HG02763 (cell line): Measurements from ENCODE around the gene HIPK3.
A peak's percentile ranks its signal among the peaks of the same experiment; 100 is the strongest.
"Not testable (repeated sequence)": the region's sequence is repeated elsewhere in the genome, so short reads cannot be mapped to it uniquely, and the experiment has no call there.

Experiments used
- ATAC-seq: cut with Tn5 transposase; IDR thresholded peaks from one replicate; pipeline ENCODE4 v1.9.1; 2021; ENCODE audit warnings: mild to moderate bottlenecking, moderate library complexity; ENCODE audit not compliant: unreplicated experiment

HIPK3 gene

GRCh38 chr11:33258631-33259205, 1.5 kb downstream of the HIPK3 start:
- ATAC-seq: peak; percentile 18

GRCh38 chr11:33259869-33260268, 2.7 kb downstream of the HIPK3 start:
- no peak for ATAC-seq

DNA sequence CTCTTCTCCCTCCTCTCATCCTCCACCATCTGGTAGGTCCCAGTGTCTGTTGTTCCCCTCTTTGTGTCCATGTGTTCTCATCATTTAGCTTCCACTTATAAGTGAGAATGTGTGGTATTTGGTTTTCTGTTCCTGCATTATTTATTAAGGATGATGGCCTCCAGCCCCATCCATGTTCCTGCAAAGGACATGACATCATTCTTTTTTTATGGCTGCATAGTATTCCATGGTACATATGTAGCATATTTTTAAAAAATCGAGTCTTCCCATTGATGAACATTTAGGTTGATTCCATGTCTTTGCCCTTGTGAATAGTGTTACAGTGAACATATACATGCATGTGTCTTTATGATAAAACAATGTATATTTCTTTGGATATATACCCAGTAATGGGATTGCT, 4.2 kb downstream of the HIPK3 start:
- not testable (repeated sequence) for ATAC-seq

GRCh38 chr11:33262011-33262645, 4.9 kb downstream of the HIPK3 start:
- ATAC-seq: no peak

DNA sequence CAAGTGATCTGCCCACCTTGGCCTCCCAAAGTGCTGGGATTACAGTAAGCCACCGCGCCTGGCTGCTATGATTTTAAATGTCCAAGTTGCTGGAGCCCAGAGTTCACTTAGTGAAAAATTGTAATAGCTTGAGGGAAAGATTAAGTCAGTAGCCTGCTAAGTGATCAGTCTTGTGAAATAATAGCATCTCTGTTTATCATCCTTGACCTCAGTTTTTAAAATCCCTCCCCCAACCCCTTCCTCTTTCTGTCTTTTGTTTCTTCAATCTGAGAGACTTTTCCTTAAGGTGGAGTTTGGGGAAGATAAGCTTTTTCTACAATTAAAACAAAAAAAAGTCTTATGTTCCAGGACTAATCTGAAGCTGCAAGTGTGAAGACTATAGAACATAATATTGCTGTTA, 6.4 kb downstream of the HIPK3 start:
- no peak for ATAC-seq

- no peak for ATAC-seq
Measured at GRCh38 chr11:33264926-33265325, 7.7 kb downstream of the HIPK3 start.

- no peak for ATAC-seq
Measured at GRCh38 chr11:33266393-33267215, 9.4 kb downstream of the HIPK3 start.

GRCh38 chr11:33268945-33269540, 11.9 kb downstream of the HIPK3 start:
- no peak for ATAC-seq

GRCh38 chr11:33269822-33270221, 12.6 kb downstream of the HIPK3 start:
- no peak for ATAC-seq

DNA sequence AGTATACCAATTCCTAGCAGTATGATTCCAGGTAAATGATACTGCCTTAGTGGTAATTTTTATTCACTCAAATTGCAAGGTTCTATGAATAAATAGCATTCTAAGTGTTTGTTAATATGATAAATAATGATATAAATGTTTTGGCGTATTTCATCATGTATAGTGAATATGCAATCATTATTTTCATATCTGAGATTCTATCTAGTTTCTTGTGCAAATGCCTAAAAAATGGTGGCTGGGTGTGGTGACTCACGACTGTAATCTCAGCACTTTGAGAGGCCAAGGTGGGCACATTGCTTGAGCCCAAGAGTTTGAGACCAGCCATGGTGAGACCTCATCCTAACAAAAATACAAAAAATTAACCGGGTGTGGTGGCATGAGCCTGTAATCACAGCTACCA, 13.9 kb downstream of the HIPK3 start:
- ATAC-seq: no peak

DNA sequence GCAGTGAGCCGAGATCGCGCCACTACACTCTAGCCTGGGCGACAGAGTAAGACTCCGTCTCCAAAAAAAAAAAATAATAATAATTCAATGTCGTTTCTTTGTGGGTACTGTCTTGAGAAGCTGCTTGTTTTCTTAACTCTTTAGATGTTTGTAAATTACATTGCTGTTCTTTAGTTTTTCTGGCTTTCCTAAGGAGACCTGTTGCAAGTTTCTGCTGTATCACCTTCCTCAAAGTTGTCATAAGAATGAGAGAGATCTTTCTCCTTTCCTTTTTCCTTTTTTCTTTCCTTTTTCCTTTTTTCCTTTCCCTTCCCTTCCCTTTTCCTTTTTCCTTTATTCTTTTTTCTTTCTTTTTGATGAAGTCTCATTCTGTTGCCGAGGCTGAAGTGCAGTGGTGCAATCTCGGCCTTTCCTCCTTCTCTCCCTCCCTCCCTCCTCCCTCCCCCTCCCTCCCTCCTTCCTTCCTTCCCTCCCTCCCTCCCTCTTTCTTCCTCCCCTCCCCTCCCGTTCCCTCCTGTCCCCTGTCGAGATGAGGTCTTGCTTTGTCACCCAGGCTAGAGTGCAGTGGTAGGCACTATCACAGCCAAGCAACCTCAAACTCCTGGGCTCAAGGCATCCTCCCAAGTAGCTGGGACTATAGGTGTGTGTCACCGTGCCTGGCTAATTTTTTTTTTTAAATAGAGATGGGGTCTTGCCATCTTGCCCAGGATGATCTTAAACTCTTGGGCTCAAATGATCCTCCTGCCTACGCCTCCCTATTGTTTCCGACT, 15.3 kb downstream of the HIPK3 start:
- no peak for ATAC-seq

GRCh38 chr11:33273656-33274055, 16.5 kb downstream of the HIPK3 start:
- ATAC-seq: no peak

DNA sequence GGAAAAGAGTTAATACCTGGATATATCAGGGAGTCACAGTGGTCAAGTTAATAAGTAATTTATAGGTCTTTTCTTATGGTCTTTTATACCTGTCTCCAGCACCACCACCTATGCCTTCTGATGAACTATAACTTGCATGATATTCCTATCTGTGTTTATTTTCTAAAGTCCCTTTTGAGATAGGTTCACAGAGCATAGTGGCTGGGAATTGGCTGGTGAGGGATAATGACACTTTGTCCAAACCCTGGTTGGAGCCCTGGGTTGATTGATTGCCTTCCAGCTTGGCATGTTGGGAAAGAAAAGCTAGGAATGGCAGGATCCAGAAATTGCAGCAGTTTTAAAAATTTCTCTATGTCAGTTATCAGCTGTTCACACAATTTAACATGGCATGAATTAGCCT, 23.2 kb downstream of the HIPK3 start:
- ATAC-seq: no peak

- ATAC-seq: no peak
Measured at GRCh38 chr11:33281758-33282157, 24.6 kb downstream of the HIPK3 start.

GRCh38 chr11:33284818-33285217, 27.6 kb downstream of the HIPK3 start:
- ATAC-seq: no peak

DNA sequence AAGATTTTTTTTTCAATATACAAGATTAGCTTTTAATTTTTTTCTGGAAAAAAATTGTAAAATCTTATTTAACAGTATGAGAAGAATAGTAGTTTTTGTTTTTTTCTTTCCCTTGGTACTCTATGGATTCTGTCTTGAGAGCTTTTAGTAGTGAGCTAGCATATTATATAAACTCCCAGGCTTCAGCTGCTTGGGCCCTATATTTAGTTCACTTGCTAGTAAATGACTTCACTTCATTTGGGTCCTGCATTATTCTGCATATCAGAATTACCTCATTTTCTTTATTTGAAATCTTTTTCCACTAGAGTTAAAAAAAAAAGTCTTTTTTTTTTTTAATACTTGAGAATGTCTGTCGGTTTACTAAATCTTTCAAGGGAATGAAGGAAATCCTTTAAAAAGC, 33.1 kb downstream of the HIPK3 start:
- no peak for ATAC-seq

DNA sequence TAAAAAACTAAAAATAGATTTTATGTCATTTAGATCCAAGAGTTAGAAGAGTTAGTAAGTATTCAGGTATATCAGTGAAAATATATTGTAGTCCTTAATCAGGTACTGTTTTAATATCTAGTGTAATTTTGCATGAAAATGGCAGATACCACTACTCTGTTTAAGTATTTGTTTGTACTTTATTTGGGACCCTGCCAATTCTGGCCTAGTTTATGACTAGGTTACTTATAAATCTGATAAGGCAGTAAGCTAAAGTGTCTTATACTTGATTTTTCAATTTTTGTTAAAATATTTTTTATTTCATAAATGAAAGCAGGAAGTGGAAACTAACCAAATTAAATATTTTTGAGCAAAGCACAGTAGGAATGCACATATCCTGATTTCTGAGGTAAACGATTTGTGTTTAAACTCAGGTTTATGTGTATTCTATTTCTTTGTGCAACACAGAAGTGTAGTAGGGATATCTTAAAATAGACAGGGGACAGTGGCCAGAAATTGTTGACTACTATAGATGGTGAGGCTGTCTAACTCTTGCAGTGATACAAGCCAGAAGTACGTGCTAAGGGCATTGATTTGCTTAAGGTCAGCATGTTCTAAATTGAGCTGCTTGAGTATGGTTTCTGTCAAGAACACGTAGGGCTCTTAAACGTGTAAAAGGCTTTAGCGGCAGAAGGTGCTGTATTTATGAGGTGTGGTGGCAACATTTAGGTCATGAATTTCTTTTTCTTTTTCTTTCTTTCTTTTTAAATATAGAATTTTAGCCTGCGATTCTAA, 34.0 kb downstream of the HIPK3 start:
- ATAC-seq: peak; percentile 97

GRCh38 chr11:33292311-33292710, 35.1 kb downstream of the HIPK3 start:
- ATAC-seq: no peak

GRCh38 chr11:33294224-33294623, 37.0 kb downstream of the HIPK3 start:
- ATAC-seq: no peak

GRCh38 chr11:33294797-33295196, 37.6 kb downstream of the HIPK3 start:
- no peak for ATAC-seq
